Measurements from ENCODE around the gene SESN2.

DNA sequence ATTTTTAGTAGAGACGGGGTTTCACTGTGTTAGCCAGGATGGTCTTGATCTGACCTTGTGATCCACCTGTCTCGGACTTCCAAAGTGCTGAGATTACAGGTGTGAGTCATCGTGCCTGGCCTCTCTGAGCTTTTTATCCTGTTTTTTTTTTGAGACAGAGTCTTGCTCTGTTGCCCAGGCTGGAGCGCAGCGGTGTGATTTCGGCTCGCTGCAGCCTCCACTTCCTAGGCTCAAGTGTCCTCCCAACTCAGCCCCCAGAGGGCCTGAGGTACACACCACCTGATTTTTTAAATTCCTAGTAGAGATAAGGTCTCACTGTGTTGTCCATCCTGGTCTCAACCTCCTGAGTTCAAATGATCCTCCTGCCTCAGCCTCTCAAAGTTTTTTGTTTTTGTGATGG, 20.4 kb downstream of the SESN2 start:
- TF ChIP-seq, protein P1, sequence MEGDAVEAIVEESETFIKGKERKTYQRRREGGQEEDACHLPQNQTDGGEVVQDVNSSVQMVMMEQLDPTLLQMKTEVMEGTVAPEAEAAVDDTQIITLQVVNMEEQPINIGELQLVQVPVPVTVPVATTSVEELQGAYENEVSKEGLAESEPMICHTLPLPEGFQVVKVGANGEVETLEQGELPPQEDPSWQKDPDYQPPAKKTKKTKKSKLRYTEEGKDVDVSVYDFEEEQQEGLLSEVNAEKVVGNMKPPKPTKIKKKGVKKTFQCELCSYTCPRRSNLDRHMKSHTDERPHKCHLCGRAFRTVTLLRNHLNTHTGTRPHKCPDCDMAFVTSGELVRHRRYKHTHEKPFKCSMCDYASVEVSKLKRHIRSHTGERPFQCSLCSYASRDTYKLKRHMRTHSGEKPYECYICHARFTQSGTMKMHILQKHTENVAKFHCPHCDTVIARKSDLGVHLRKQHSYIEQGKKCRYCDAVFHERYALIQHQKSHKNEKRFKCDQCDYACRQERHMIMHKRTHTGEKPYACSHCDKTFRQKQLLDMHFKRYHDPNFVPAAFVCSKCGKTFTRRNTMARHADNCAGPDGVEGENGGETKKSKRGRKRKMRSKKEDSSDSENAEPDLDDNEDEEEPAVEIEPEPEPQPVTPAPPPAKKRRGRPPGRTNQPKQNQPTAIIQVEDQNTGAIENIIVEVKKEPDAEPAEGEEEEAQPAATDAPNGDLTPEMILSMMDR (IDR thresholded peaks at IDR 0.05), result no peak
- no peak for TF ChIP-seq EZH2 (IDR thresholded peaks at IDR 0.05; ENCODE audit: borderline replicate concordance, insufficient read depth, low read depth, low read length, poor library complexity, severe bottlenecking)
